Nephron progenitor cell (in vitro differentiated cells): ENCODE results near the gene PACC1.
"Not testable (repeated sequence)": the region's sequence is repeated elsewhere in the genome, so short reads cannot be mapped to it uniquely, and the experiment has no call there.

Experiments used
- DNase-seq: peaks from one replicate; pipeline ENCODE4 v3.0.0; 2021
- H3K27ac Mint-ChIP-seq: 2 replicates; pipeline ENCODE4 v1.8.0; 2021; ENCODE audit warnings: mild to moderate bottlenecking, moderate library complexity, mixed read lengths
- H3K27me3 Mint-ChIP-seq: 2 replicates; pipeline ENCODE4 v1.8.0; 2021; ENCODE audit warnings: mild to moderate bottlenecking, low read depth, mixed read lengths; ENCODE audit not compliant: poor library complexity
- H3K36me3 Mint-ChIP-seq: 2 replicates; pipeline ENCODE4 v1.8.0; 2021; ENCODE audit warnings: low read depth, mixed read lengths
- H3K4me1 Mint-ChIP-seq: 2 replicates; pipeline ENCODE4 v1.8.0; 2021; ENCODE audit warnings: mixed read lengths
- H3K4me3 Mint-ChIP-seq: 2 replicates; pipeline ENCODE4 v1.8.0; 2021; ENCODE audit warnings: mild to moderate bottlenecking, moderate library complexity, mixed read lengths
- H3K9me3 Mint-ChIP-seq: 2 replicates; pipeline ENCODE4 v1.8.0; 2021; ENCODE audit warnings: mild to moderate bottlenecking, moderate library complexity, mixed read lengths
- TF ChIP-seq, protein P1 (sequence below): fragments of 200-600 bp; sonication (generic); IDR thresholded peaks from 2 replicates; pipeline ENCODE4 v1.5.0; 2021; ENCODE audit warnings: antibody characterized with exemption

Gene PACC1

DNA sequence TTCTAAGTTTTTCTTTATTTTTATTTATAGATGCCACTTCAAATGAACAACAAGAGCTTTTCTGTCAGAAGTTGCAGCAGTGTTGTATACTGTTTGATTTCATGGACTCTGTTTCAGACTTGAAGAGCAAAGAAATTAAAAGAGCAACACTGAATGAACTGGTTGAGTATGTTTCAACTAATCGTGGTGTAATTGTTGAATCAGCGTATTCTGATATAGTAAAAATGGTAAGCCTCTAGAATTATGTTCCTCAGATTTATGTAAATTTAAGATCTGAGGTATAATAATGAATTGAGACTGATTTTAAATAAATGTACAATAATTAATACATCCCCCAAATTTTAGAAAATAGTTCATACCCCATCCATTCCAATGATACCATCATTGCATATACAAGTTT is 85.6 kb downstream of the PACC1 start:
- Mint-ChIP-seq H3K9me3 (peaks cover 7% of the 10 kb centered on the region), H3K27me3 (no peaks in the 10 kb centered on the region), H3K27ac (no peak overlapping the region), H3K36me3 (peaks cover 44% of the 10 kb centered on the region), H3K4me3 (no peak overlapping the region), H3K4me1 (no peaks in the 10 kb centered on the region)
- no peak for DNase-seq
- TF ChIP-seq, protein P1, sequence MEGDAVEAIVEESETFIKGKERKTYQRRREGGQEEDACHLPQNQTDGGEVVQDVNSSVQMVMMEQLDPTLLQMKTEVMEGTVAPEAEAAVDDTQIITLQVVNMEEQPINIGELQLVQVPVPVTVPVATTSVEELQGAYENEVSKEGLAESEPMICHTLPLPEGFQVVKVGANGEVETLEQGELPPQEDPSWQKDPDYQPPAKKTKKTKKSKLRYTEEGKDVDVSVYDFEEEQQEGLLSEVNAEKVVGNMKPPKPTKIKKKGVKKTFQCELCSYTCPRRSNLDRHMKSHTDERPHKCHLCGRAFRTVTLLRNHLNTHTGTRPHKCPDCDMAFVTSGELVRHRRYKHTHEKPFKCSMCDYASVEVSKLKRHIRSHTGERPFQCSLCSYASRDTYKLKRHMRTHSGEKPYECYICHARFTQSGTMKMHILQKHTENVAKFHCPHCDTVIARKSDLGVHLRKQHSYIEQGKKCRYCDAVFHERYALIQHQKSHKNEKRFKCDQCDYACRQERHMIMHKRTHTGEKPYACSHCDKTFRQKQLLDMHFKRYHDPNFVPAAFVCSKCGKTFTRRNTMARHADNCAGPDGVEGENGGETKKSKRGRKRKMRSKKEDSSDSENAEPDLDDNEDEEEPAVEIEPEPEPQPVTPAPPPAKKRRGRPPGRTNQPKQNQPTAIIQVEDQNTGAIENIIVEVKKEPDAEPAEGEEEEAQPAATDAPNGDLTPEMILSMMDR = no peak

DNA sequence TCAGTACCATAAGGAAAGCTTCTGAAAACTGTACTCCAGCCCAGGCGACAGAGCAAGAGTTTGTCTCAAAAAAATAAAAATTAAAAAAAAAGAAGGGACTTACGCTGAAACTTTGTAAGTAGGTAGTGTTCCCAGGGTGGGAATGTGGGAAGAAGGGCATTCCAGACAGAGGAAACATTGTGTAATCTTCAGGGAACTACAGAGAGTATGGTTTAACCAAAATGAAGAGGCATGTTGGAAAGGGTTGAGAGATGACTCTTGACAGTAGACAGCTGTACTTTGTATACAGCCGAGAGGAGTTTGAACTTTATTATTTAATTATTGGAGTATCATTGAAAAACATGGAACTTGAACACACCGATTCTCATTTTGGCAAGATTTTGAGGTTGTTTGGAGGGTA is 86.4 kb downstream of the PACC1 start:
- TF ChIP-seq, protein P1 = no peak
- H3K27me3 Mint-ChIP-seq = no peaks in the 10 kb centered on the region
- no peak for DNase-seq
- H3K4me1 Mint-ChIP-seq = no peaks in the 10 kb centered on the region
- H3K27ac Mint-ChIP-seq = no peak overlapping the region
- H3K36me3 Mint-ChIP-seq = peaks cover 39% of the 10 kb centered on the region
- H3K9me3 Mint-ChIP-seq = peaks cover 3% of the 10 kb centered on the region
- no peak overlapping the region for H3K4me3 Mint-ChIP-seq

DNA sequence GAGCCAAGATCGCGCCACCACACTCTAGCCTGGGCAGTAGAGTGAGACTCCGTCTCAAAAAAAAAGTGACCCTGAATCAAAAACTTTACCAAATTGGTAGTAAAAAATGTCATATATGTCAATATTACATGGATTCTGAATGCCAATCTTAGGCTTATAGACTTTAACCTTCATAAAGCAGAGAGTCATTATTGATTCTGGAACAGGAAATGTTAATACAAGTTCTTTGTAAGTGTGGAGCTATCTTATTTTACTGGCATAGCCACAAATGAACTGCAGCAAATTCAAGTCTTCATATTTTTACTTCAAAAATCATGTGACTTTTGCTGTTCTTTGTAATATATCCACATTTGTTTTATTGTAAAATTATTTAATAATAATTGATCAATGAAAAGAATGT is 88.1 kb downstream of the PACC1 start:
- Mint-ChIP-seq H3K4me3 (no peak overlapping the region), H3K9me3 (peaks cover 14% of the 10 kb centered on the region), H3K27ac (no peak overlapping the region)

DNA sequence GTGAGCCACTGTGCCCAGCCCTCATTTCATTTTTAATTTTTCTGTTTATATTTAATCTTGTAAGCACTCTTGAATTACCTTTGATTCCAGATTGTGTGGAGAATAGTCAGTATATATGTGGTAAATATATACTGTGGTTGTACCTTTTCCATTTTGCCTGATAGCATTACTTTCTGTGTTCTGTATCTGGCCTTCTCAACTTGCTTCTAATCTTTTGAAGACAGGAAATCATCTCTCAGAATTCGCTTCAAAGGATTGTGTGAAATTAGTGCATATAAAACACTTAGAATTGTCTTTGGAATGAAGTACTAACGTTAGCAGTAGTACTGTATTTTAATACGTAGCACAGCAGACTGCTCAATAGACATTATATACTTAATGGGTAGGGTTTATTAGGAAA is 91.6 kb downstream of the PACC1 start:
- no peak for DNase-seq
- peaks cover 29% of the 10 kb centered on the region for H3K36me3 Mint-ChIP-seq
- H3K4me3 Mint-ChIP-seq = no peak overlapping the region
- no peaks in the 10 kb centered on the region for H3K4me1 Mint-ChIP-seq
- TF ChIP-seq, protein P1 = no peak
- no peak overlapping the region for H3K27ac Mint-ChIP-seq
- H3K27me3 Mint-ChIP-seq = no peaks in the 10 kb centered on the region
- H3K9me3 Mint-ChIP-seq = peaks cover 26% of the 10 kb centered on the region

More for the DNA sequence above, 88.1 kb downstream of the PACC1 start:
- TF ChIP-seq, protein P1 = no peak
- no peak for DNase-seq
- H3K4me1 Mint-ChIP-seq = no peaks in the 10 kb centered on the region
- H3K36me3 Mint-ChIP-seq = peaks cover 37% of the 10 kb centered on the region
- no peaks in the 10 kb centered on the region for H3K27me3 Mint-ChIP-seq

DNA sequence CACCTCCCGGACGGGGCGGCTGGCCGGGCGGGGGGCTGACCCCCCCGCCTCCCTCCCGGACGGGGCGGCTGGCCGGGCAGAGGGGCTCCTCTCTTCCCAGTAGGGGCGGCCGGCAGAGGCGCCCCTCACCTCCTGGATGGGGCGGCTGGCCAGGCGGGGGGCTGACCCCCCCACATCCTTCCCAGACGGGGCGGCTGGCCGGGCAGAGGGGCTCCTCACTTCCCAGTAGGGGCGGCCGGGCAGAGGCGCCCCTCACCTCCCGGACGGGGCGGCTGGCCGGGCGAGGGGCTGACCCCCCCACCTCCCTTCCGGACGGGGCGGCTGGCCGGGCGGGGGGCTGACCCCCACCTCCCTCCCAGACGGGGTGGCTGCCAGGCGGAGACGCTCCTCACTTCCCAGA is 93.7 kb downstream of the PACC1 start:
- H3K27me3 Mint-ChIP-seq, DNase-seq, H3K27ac Mint-ChIP-seq, H3K4me3 Mint-ChIP-seq, H3K4me1 Mint-ChIP-seq: not testable (repeated sequence)
- Mint-ChIP-seq H3K36me3 (peaks cover 32% of the 10 kb centered on the region), H3K9me3 (peaks cover 26% of the 10 kb centered on the region)

DNA sequence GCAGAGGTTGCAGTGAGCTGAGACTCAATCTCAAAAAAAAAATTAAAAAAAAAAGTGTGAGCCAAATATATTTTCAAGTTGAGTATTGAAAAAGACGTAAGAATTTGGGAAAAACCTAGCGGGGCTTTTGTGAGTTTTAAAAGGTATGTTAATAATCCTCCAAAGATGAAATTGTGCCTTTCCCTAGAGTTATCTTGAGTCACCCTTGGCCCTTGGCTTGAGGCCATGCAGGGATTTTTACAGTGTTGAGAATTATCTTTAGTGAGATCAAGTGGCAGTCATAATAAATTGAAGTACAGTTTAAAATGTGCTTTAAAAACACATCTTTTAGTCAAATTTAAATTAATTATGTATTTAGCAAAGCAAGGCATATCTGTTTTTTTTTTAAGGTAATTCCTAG is 96.8 kb downstream of the PACC1 start:
- no peak for DNase-seq
- TF ChIP-seq, protein P1 = no peak
- Mint-ChIP-seq H3K36me3 (peaks cover 20% of the 10 kb centered on the region), H3K27me3 (no peaks in the 10 kb centered on the region), H3K9me3 (peaks cover 20% of the 10 kb centered on the region), H3K27ac (no peak overlapping the region), H3K4me3 (no peak overlapping the region), H3K4me1 (peaks cover 4% of the 10 kb centered on the region)
